ENCODE results near the gene USP3. TPM values are rescaled to one million over a fixed set of nuclear protein-coding genes. Genes with fewer than 3 reads are reported as not detected.

The USP3 gene
- total RNA-seq, 4 donors from 2014 or later: 27.3 to 52.8 (median 32.2) TPM

- intact Hi-C loops (cut with DNase I): no loop called here
- Histone ChIP-seq H3K27ac (no peak overlapping the region), H3K4me1 (peaks cover 0 to 29% (median 18%) of the 10 kb centered on the region in 3 donors)
Measured at GRCh38 chr15:63556736-63557135, 52.3 kb downstream of the USP3 start.

DNA sequence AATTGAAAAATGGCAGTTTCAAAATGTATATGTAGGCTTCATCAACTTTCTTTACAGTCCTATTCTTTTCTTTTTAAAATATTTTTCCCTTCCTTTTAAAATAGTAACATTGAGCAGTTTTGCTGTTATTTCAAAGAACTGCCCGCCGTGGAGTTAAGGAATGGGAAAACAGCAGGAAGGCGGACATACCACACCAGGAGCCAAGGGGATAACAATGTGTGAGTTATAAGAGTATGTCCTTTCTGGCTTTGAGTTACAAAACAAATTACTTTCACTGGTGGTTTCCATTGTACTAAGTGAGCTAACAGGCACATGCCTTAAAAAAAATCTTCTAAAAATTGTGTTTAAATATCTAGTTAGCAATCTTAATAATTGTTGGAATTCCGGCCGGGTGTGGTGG is 55.4 kb downstream of the USP3 start:
- H3K27ac ChIP-seq: no peak overlapping the region
- H3K4me1 ChIP-seq: peaks cover 0 to 5% (median 0%) of the 10 kb centered on the region in 3 donors
- H3K4me3 ChIP-seq: no peak overlapping the region
- 95 to 98% methylated on average over 5 of the region's 5 CpGs for WGBS, 2 donors
- peaks cover 3 to 96% (median 6%) of the 10 kb centered on the region in 3 donors for H3K36me3 ChIP-seq
- H3K9me3 ChIP-seq: no peaks in the 10 kb centered on the region
- no peaks in the 10 kb centered on the region for H3K27me3 ChIP-seq
- intact Hi-C loops (cut with DNase I): no loop called here
- no peak for DNase-seq
- TF ChIP-seq POLR2A (IDR thresholded peaks at IDR 0.05): no peak
- TF ChIP-seq CTCF (IDR thresholded peaks at IDR 0.05): no peak

More at GRCh38 chr15:63556736-63557135, 52.3 kb downstream of the USP3 start:
- H3K27me3 ChIP-seq: no peaks in the 10 kb centered on the region
- no peaks in the 10 kb centered on the region for H3K9me3 ChIP-seq
- 84 to 96% methylated on average over 7 of the region's 7 CpGs for WGBS, 2 donors
- no peak for DNase-seq
- H3K36me3 ChIP-seq: peaks cover 0 to 67% (median 6%) of the 10 kb centered on the region in 3 donors
- TF ChIP-seq CTCF (IDR thresholded peaks at IDR 0.05): no peak
- no peak for TF ChIP-seq POLR2A (IDR thresholded peaks at IDR 0.05)
- no peak overlapping the region for H3K4me3 ChIP-seq

DNA sequence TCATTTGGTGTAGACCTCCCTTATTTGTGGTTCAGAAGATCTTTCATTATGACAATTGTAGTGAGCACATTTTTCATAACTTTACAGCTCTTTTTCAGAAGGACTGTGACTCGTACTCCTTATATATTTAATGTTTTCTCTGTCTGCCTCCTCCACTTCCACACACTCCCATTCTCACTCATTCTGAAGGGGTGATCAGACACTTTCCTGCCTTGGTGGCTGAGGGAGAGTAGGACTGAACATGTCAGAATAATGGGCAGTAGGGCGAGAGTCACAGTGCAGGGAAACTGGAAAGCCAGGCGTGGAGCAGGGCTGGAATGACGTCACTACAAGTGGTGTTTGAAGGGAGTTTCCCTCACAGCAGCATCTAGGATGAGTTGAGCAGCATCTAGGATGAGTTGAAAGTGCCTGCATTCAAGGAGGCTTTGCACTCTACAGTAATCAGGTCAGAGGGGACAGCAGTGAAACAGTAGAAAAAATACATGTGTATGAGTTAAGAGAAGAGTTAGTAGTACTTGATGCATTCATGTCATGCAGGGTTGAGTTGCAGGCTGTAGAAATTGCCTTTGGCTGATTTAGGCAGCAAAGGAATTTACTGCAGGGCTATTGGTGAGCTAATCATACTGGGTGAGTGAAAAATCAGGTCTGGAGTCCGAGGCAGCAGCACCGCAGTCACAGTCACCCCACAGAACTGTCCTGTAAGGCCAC is 56.5 kb downstream of the USP3 start:
- 85 to 92% methylated on average over 6 of the region's 6 CpGs for WGBS, 2 donors
- Histone ChIP-seq H3K36me3 (peaks cover 4 to 100% (median 9%) of the 10 kb centered on the region in 3 donors), H3K4me1 (peaks cover 0 to 5% (median 0%) of the 10 kb centered on the region in 3 donors), H3K27ac (no peak overlapping the region), H3K27me3 (no peaks in the 10 kb centered on the region), H3K9me3 (no peaks in the 10 kb centered on the region), H3K4me3 (no peak overlapping the region)
- intact Hi-C loops (cut with DNase I): no loop called here
- DNase-seq: no peak
- TF ChIP-seq CTCF (IDR thresholded peaks at IDR 0.05) (no peak), POLR2A (IDR thresholded peaks at IDR 0.05) (no peak)

DNA sequence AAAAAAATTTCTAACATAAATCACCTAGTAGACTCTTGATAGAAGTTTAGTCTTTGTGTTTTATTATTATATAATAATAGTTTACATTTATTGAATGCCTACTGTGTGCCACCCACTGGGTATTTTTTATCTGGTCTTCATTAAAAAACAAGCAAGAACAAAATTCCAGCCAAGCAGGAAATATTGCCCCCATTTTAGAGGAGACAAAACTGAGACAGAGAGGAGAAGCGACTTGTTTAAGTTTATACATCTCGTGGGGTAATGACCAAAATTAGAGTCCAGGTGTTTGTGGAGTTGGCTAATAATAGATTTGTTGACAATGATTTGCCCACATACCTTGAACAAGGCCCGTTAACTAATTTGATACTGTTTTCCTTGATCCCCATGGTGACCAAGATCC is 59.7 kb downstream of the USP3 start:
- no peak for DNase-seq
- TF ChIP-seq CTCF (IDR thresholded peaks at IDR 0.05): no peak
- no peak for TF ChIP-seq POLR2A (IDR thresholded peaks at IDR 0.05)
- no peaks in the 10 kb centered on the region for H3K9me3 ChIP-seq
- peaks cover 4 to 95% (median 4%) of the 10 kb centered on the region in 3 donors for H3K36me3 ChIP-seq
- H3K27me3 ChIP-seq: no peaks in the 10 kb centered on the region
- H3K4me1 ChIP-seq: no peaks in the 10 kb centered on the region
- intact Hi-C loops (cut with DNase I): no loop called here
- H3K27ac ChIP-seq: no peak overlapping the region
- WGBS, 2 donors: 30 to 50% methylated on average over 3 of the region's 3 CpGs
- H3K4me3 ChIP-seq: no peak overlapping the region

GRCh38 chr15:63565536-63566186 is 61.3 kb downstream of the USP3 start:
- no peak for TF ChIP-seq CTCF (IDR thresholded peaks at IDR 0.05)
- TF ChIP-seq POLR2A (IDR thresholded peaks at IDR 0.05): no peak
- Histone ChIP-seq H3K27me3 (no peaks in the 10 kb centered on the region), H3K9me3 (no peaks in the 10 kb centered on the region), H3K27ac (no peak overlapping the region), H3K36me3 (peaks cover 4 to 92% (median 4%) of the 10 kb centered on the region in 3 donors), H3K4me1 (no peaks in the 10 kb centered on the region), H3K4me3 (no peak overlapping the region)
- no peak for DNase-seq
- WGBS, 2 donors: 83 to 84% methylated on average over 2 of the region's 2 CpGs
- intact Hi-C loops (cut with DNase I): no loop called here

Measured in esophagus squamous epithelium (tissue), 5 donors.